Activated naive CD4-positive, alpha-beta T cell treated with anti-CD3 and anti-CD28 coated beads for 36 hours (primary cell): Measurements from ENCODE around the gene PHACTR1. TPM values are rescaled to one million over a fixed set of nuclear protein-coding genes. Genes with fewer than 3 reads are reported as not detected.

Source experiments
- CTCF ChIA-PET: fragments of 350-600 bp; sonication (Branson Sonifier 250); formaldehyde crosslinking; loops from one replicate; lab custom pipeline; 2021; ENCODE audit warnings: antibody characterized with exemption; lab: Charles Lee
- DNase-seq: peaks from one replicate; pipeline ENCODE4 v3.0.0-alpha.2; 2020
- H3K27ac Mint-ChIP-seq: one replicate; pipeline ENCODE4 v1.8.0; 2021; ENCODE audit warnings: mild to moderate bottlenecking, mixed read lengths
- H3K27me3 Mint-ChIP-seq: one replicate; pipeline ENCODE4 v1.8.0; 2021; ENCODE audit warnings: low read depth, mixed read lengths
- H3K36me3 Mint-ChIP-seq: one replicate; pipeline ENCODE4 v1.8.0; 2021; ENCODE audit warnings: low read depth, mixed read lengths
- H3K4me1 Mint-ChIP-seq: one replicate; pipeline ENCODE4 v1.8.0; 2021; ENCODE audit warnings: low read depth, mixed read lengths
- H3K4me3 Mint-ChIP-seq: one replicate; pipeline ENCODE4 v1.8.0; 2021; ENCODE audit warnings: mild to moderate bottlenecking, moderate library complexity, mixed read lengths
- H3K9me3 Mint-ChIP-seq: one replicate; pipeline ENCODE4 v1.8.0; 2021; ENCODE audit warnings: mixed read lengths
- intact Hi-C: fragments of 100-400 bp; cut with micrococcal nuclease; formaldehyde crosslinking; loops from one replicate; pipeline ENCODE4 v1.15.1; 2023
- total RNA-seq, 2 experiments: library from RNA; stranded (reverse); gene quantifications; one replicate each; pipeline ENCODE4 v1.2.3, GENCODE V29; 2021

PHACTR1 gene
- under 1 TPM in 1 of 2 experiments, not detected in 1; 0.31 TPM for total RNA-seq

- H3K27me3 Mint-ChIP-seq = peaks cover 12% of the 10 kb centered on the region
- H3K4me3 Mint-ChIP-seq = no peak within 1 kb of the TSS
- CTCF ChIA-PET = no interaction called here
- no peaks in the 10 kb centered on the region for H3K9me3 Mint-ChIP-seq
- intact Hi-C loops = no loop called here
- DNase-seq = no peak
- no peak within 1 kb of the TSS for H3K27ac Mint-ChIP-seq
- H3K4me1 Mint-ChIP-seq = no peaks in the 10 kb centered on the region
- H3K36me3 Mint-ChIP-seq = no peaks in the 10 kb centered on the region
Observed at GRCh38 chr6:12716298-12716916, at the start of gene PHACTR1. PHACTR1 (plus strand) TSS chr6:12716767.

- no peak for DNase-seq
- CTCF ChIA-PET = no interaction called here
Observed at GRCh38 chr6:12666886-12667285, 49.7 kb upstream of the PHACTR1 start.

GRCh38 chr6:12675931-12676330 is 40.6 kb upstream of the PHACTR1 start:
- Mint-ChIP-seq H3K27me3 (peaks cover 10% of the 10 kb centered on the region), H3K4me1 (no peaks in the 10 kb centered on the region)
- CTCF ChIA-PET = no interaction called here

More at GRCh38 chr6:12666886-12667285, 49.7 kb upstream of the PHACTR1 start:
- no peaks in the 10 kb centered on the region for H3K4me1 Mint-ChIP-seq
- no peaks in the 10 kb centered on the region for H3K9me3 Mint-ChIP-seq
- H3K27me3 Mint-ChIP-seq = no peaks in the 10 kb centered on the region
- no peak overlapping the region for H3K27ac Mint-ChIP-seq
- intact Hi-C loops = no loop called here
- no peaks in the 10 kb centered on the region for H3K36me3 Mint-ChIP-seq
- no peak overlapping the region for H3K4me3 Mint-ChIP-seq

GRCh38 chr6:12679341-12679740 is 37.2 kb upstream of the PHACTR1 start:
- Mint-ChIP-seq H3K9me3 (no peaks in the 10 kb centered on the region), H3K36me3 (no peaks in the 10 kb centered on the region), H3K4me1 (no peaks in the 10 kb centered on the region), H3K4me3 (no peak overlapping the region), H3K27me3 (peaks cover 4% of the 10 kb centered on the region), H3K27ac (no peak overlapping the region)
- intact Hi-C loops = no loop called here
- DNase-seq = no peak
- CTCF ChIA-PET = no interaction called here

More at GRCh38 chr6:12675931-12676330, 40.6 kb upstream of the PHACTR1 start:
- no peak overlapping the region for H3K4me3 Mint-ChIP-seq
- intact Hi-C loops = no loop called here
- H3K36me3 Mint-ChIP-seq = no peaks in the 10 kb centered on the region
- H3K27ac Mint-ChIP-seq = no peak overlapping the region
- DNase-seq = no peak
- no peaks in the 10 kb centered on the region for H3K9me3 Mint-ChIP-seq

GRCh38 chr6:12693122-12693521 is 23.4 kb upstream of the PHACTR1 start:
- no peaks in the 10 kb centered on the region for H3K36me3 Mint-ChIP-seq
- peaks cover 6% of the 10 kb centered on the region for H3K27me3 Mint-ChIP-seq
- no peaks in the 10 kb centered on the region for H3K9me3 Mint-ChIP-seq
- CTCF ChIA-PET = interaction anchor here (0.7 kb wide), 1 partner anchor 137 kb away, joined by 3 read pairs; no protein-coding TSS in a partner anchor
- intact Hi-C loops = no loop called here
- H3K27ac Mint-ChIP-seq = no peak overlapping the region
- no peaks in the 10 kb centered on the region for H3K4me1 Mint-ChIP-seq
- no peak for DNase-seq
- no peak overlapping the region for H3K4me3 Mint-ChIP-seq

GRCh38 chr6:12698298-12698697 is 18.3 kb upstream of the PHACTR1 start:
- CTCF ChIA-PET = no interaction called here
- H3K27me3 Mint-ChIP-seq = peaks cover 12% of the 10 kb centered on the region
- H3K4me3 Mint-ChIP-seq = no peak overlapping the region
- intact Hi-C loops = no loop called here
- H3K27ac Mint-ChIP-seq = no peak overlapping the region
- H3K4me1 Mint-ChIP-seq = no peaks in the 10 kb centered on the region
- no peaks in the 10 kb centered on the region for H3K36me3 Mint-ChIP-seq
- no peak for DNase-seq
- H3K9me3 Mint-ChIP-seq = no peaks in the 10 kb centered on the region

- CTCF ChIA-PET = no interaction called here
- DNase-seq = no peak
- no peaks in the 10 kb centered on the region for H3K9me3 Mint-ChIP-seq
- no peak overlapping the region for H3K27ac Mint-ChIP-seq
- no peaks in the 10 kb centered on the region for H3K36me3 Mint-ChIP-seq
- H3K4me3 Mint-ChIP-seq = no peak overlapping the region
- intact Hi-C loops = no loop called here
- peaks cover 17% of the 10 kb centered on the region for H3K27me3 Mint-ChIP-seq
- no peaks in the 10 kb centered on the region for H3K4me1 Mint-ChIP-seq
Observed at GRCh38 chr6:12704946-12705345, 11.6 kb upstream of the PHACTR1 start.

- intact Hi-C loops = no loop called here
- Mint-ChIP-seq H3K4me3 (no peak overlapping the region), H3K27me3 (peaks cover 15% of the 10 kb centered on the region), H3K4me1 (no peaks in the 10 kb centered on the region), H3K9me3 (no peaks in the 10 kb centered on the region), H3K27ac (no peak overlapping the region), H3K36me3 (no peaks in the 10 kb centered on the region)
- CTCF ChIA-PET = no interaction called here
- DNase-seq = no peak
Observed at GRCh38 chr6:12709116-12709515, 7.5 kb upstream of the PHACTR1 start.

- no peak for DNase-seq
- Mint-ChIP-seq H3K27me3 (peaks cover 15% of the 10 kb centered on the region), H3K4me3 (no peak overlapping the region), H3K36me3 (no peaks in the 10 kb centered on the region), H3K27ac (no peak overlapping the region), H3K4me1 (no peaks in the 10 kb centered on the region), H3K9me3 (no peaks in the 10 kb centered on the region)
- intact Hi-C loops = no loop called here
- CTCF ChIA-PET = no interaction called here
Observed at GRCh38 chr6:12709556-12710232, 6.9 kb upstream of the PHACTR1 start.

GRCh38 chr6:12710921-12711320 is 5.6 kb upstream of the PHACTR1 start:
- H3K36me3 Mint-ChIP-seq = no peaks in the 10 kb centered on the region
- no peak for DNase-seq
- H3K27me3 Mint-ChIP-seq = peaks cover 13% of the 10 kb centered on the region
- H3K4me1 Mint-ChIP-seq = no peaks in the 10 kb centered on the region
- intact Hi-C loops = no loop called here
- H3K9me3 Mint-ChIP-seq = no peaks in the 10 kb centered on the region
- CTCF ChIA-PET = no interaction called here
- no peak overlapping the region for H3K27ac Mint-ChIP-seq
- H3K4me3 Mint-ChIP-seq = no peak overlapping the region

- DNase-seq = no peak
Observed at GRCh38 chr6:12714022-12714421, 2.5 kb upstream of the PHACTR1 start.

GRCh38 chr6:12715437-12715836 is 1.1 kb upstream of the PHACTR1 start:
- Mint-ChIP-seq H3K27me3 (peaks cover 14% of the 10 kb centered on the region), H3K4me3 (no peak overlapping the region), H3K9me3 (no peaks in the 10 kb centered on the region), H3K27ac (no peak overlapping the region), H3K36me3 (no peaks in the 10 kb centered on the region), H3K4me1 (no peaks in the 10 kb centered on the region)
- no peak for DNase-seq
- CTCF ChIA-PET = no interaction called here
- intact Hi-C loops = no loop called here

More at GRCh38 chr6:12714022-12714421, 2.5 kb upstream of the PHACTR1 start:
- Mint-ChIP-seq H3K9me3 (no peaks in the 10 kb centered on the region), H3K27me3 (peaks cover 15% of the 10 kb centered on the region), H3K27ac (no peak overlapping the region), H3K4me1 (no peaks in the 10 kb centered on the region), H3K36me3 (no peaks in the 10 kb centered on the region), H3K4me3 (no peak overlapping the region)
- intact Hi-C loops = no loop called here
- CTCF ChIA-PET = no interaction called here

- Mint-ChIP-seq H3K36me3 (no peaks in the 10 kb centered on the region), H3K4me1 (no peaks in the 10 kb centered on the region), H3K4me3 (no peak overlapping the region)
Observed at GRCh38 chr6:12717356-12717755, 789 bp downstream of the PHACTR1 start.

More at GRCh38 chr6:12717356-12717755, 789 bp downstream of the PHACTR1 start:
- H3K9me3 Mint-ChIP-seq = no peaks in the 10 kb centered on the region
- CTCF ChIA-PET = no interaction called here
- H3K27ac Mint-ChIP-seq = no peak overlapping the region
- peaks cover 12% of the 10 kb centered on the region for H3K27me3 Mint-ChIP-seq
- DNase-seq = no peak
- intact Hi-C loops = no loop called here
